ENCODE results near the gene ZFYVE21. TPM values are rescaled to one million over a fixed set of nuclear protein-coding genes. Genes with fewer than 3 reads are reported as not detected.
A peak's percentile ranks its signal among the peaks of the same experiment; 100 is the strongest.

Gene ZFYVE21
- total RNA-seq, result 100 to 1,000 TPM in 2 of 4 donors, 10 to 100 TPM in 2; 69.5 to 134 (median 89.3) TPM

DNA sequence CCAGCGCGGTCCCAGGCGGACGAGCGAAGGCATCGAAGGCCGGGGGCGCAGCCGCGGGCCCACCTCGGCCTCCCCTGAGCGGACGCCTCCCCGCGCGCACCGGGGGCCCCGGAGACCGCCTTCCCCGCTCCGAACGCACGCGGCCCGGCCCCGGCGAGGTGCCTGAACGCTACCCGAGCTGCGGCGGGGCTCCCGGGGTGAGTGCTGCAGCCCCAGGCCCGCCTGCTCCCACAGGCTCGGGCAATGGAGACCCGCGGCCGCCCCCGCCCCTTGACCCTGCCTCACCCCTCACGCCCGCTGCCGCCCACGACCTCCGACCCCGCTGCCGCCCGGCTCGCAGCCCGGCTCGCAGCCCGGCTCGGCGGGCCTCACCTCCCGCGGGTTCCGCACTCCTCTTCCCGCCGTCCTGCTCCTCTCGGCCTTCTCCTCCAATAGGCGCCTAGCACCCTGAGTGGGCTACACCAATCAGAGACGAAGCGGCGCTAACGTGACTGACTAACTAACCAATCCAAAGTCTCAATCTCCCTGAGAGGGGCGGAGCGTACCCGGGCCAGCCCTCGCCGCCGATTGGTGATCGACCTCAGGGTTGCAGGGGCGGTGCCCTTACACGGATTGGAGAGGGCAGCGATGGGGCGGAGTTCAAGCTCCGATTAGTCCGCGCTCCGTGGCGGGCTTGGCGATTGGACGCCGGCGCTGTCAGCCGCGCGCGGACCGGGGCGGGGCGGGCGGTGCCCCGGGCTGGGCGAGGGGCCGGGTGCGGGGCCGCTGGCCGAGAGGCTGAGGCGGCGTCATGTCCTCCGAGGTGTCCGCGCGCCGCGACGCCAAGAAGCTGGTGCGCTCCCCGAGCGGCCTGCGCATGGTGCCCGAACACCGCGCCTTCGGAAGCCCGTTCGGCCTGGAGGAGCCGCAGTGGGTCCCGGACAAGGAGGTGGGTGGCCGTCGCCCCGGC is at the start of gene ZFYVE21, which contains the start of gene XRCC3:
ZFYVE21 (plus strand) TSS at position 759 of the 949 bp plus-strand sequence; CDS start at position 791, 32 bp downstream.
XRCC3 (minus strand) TSS at position 400 of the 949 bp plus-strand sequence. CDS start 4,364 bp downstream, outside the sequence.
- H3K4me3 ChIP-seq, result peak within 1 kb of the TSS; percentile 64 to 100 (median 88)
- H3K27ac ChIP-seq, result peak within 1 kb of the TSS; percentile 79 to 98 (median 96)
- H3K9me3 ChIP-seq, result no peaks in the 10 kb centered on the region
- TF ChIP-seq, protein P1, sequence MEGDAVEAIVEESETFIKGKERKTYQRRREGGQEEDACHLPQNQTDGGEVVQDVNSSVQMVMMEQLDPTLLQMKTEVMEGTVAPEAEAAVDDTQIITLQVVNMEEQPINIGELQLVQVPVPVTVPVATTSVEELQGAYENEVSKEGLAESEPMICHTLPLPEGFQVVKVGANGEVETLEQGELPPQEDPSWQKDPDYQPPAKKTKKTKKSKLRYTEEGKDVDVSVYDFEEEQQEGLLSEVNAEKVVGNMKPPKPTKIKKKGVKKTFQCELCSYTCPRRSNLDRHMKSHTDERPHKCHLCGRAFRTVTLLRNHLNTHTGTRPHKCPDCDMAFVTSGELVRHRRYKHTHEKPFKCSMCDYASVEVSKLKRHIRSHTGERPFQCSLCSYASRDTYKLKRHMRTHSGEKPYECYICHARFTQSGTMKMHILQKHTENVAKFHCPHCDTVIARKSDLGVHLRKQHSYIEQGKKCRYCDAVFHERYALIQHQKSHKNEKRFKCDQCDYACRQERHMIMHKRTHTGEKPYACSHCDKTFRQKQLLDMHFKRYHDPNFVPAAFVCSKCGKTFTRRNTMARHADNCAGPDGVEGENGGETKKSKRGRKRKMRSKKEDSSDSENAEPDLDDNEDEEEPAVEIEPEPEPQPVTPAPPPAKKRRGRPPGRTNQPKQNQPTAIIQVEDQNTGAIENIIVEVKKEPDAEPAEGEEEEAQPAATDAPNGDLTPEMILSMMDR (IDR thresholded peaks at IDR 0.05), result peak in 1 of 6 experiments; percentile 14
- peak in 3 of 4 donors; percentile 54 to 88 (median 79) for TF ChIP-seq POLR2A (IDR thresholded peaks at IDR 0.05)
- peaks cover 0 to 19% (median 0%) of the 10 kb centered on the region in 3 donors for H3K36me3 ChIP-seq
- H3K27me3 ChIP-seq, result no peaks in the 10 kb centered on the region
- intact Hi-C loops (cut with DNase I), result no loop called here
- DNase-seq, result peak; percentile 99
- H3K4me1 ChIP-seq, result peaks cover 54 to 91% (median 76%) of the 10 kb centered on the region in 3 donors
- no CpG with 5 or more reads among the region's 121 CpGs for WGBS, 2 donors

DNA sequence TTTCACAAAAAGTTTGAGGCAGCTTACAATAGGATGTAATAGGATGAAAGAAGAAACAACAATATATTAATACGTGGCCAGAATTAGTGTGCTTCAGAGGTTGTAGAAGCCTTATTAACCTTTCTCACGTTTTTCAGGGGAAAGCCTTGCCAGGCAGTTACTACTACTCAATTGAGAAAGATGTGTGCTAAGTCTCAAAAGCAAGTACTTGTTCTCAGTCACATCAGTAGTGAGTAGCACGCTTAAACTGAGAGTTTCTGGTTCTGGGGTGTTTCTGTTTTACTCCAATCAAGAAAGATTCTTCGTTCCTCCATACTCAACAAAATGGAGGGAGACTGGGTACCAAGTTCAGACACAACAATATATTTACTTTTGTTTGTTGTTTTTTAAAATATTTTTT is 47.9 kb upstream of the ZFYVE21 start:
- intact Hi-C loops (cut with DNase I), result no loop called here
- 79 to 82% methylated on average over 4 of the region's 4 CpGs for WGBS, 2 donors
- Histone ChIP-seq H3K27me3 (no peaks in the 10 kb centered on the region), H3K9me3 (no peaks in the 10 kb centered on the region), H3K4me3 (no peak overlapping the region), H3K36me3 (peaks cover 16 to 100% (median 51%) of the 10 kb centered on the region in 3 donors), H3K27ac (no peak overlapping the region), H3K4me1 (peaks cover 0 to 25% (median 0%) of the 10 kb centered on the region in 3 donors)
- TF ChIP-seq, protein P1 (IDR thresholded peaks at IDR 0.05), result no peak
- no peak for TF ChIP-seq POLR2A (IDR thresholded peaks at IDR 0.05)
- DNase-seq, result no peak

DNA sequence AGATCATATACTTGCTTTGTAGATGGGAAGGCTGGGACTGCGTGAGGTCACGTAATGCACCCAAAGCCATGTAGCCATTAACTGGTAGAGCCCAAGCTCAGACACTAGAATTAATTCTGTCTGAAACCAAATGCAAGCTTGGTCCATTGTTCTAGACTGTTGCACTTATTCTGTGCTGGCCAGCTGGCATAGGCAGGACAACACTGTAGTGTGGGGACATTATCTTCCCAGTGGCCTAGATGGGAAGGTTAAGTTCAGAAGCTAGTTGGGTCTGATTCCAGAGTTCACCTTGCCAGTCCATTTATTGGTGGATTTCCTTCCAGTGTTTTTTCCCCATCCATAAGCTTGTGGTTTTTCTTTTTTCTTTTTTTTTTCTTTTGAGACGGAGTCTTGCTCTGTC is 47.5 kb upstream of the ZFYVE21 start:
- Histone ChIP-seq H3K27me3 (no peaks in the 10 kb centered on the region), H3K9me3 (no peaks in the 10 kb centered on the region), H3K27ac (no peak overlapping the region), H3K4me1 (peaks cover 0 to 25% (median 0%) of the 10 kb centered on the region in 3 donors), H3K4me3 (no peak overlapping the region), H3K36me3 (peaks cover 20 to 100% (median 51%) of the 10 kb centered on the region in 3 donors)
- WGBS, 2 donors, result 98 to 100% methylated on average over 3 of the region's 3 CpGs
- TF ChIP-seq, protein P1 (IDR thresholded peaks at IDR 0.05), result no peak
- no peak for TF ChIP-seq POLR2A (IDR thresholded peaks at IDR 0.05)
- intact Hi-C loops (cut with DNase I), result no loop called here
- no peak for DNase-seq

DNA sequence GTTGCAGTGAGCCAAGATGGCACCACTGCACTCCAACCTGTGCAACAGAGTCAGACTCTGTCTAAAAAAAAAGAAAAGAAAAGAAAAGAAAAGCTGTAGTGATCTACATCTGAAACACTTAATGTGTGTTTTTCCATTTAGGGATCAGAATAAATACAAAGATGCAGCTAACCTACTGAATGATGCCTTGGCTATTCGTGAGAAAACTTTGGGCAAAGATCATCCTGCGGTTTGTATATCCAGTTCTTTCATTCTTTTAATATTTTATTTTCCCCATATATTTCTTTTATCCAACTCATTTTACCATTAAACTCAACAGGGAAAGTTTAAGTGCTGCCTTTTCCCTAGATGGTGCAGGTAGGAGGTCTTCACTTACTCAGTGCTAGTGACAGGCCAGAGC is 46.2 kb upstream of the ZFYVE21 start:
- DNase-seq, result no peak
- no peaks in the 10 kb centered on the region for H3K27me3 ChIP-seq
- no peak overlapping the region for H3K4me3 ChIP-seq
- peaks cover 0 to 14% (median 0%) of the 10 kb centered on the region in 3 donors for H3K4me1 ChIP-seq
- WGBS, 2 donors, result 89 to 90% methylated on average over 2 of the region's 2 CpGs
- TF ChIP-seq, protein P1 (IDR thresholded peaks at IDR 0.05), result no peak
- no peak for TF ChIP-seq POLR2A (IDR thresholded peaks at IDR 0.05)
- no peak overlapping the region for H3K27ac ChIP-seq
- peaks cover 21 to 100% (median 58%) of the 10 kb centered on the region in 3 donors for H3K36me3 ChIP-seq
- intact Hi-C loops (cut with DNase I), result no loop called here
- H3K9me3 ChIP-seq, result no peaks in the 10 kb centered on the region

DNA sequence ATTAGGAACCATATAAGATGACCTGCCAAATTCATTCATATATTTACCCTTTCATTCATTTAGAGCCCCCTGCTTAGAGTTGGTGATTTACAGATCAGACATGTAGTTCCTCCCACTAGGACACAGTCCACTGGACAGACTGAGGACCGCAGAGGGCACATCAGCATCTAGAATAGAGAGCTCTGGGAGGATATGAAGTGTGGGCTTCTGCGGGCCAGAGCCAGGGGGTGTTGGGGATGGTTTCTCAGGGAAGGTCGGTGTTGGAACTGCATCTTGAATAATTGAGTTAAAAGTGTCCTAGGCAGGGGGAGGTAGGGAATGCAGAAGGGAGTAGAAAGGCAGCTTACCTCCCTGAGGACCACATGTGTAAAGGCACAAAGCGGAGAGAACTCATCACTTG is 43.7 kb upstream of the ZFYVE21 start:
- no peaks in the 10 kb centered on the region for H3K4me1 ChIP-seq
- no peaks in the 10 kb centered on the region for H3K27me3 ChIP-seq
- no peak for TF ChIP-seq POLR2A (IDR thresholded peaks at IDR 0.05)
- TF ChIP-seq, protein P1 (IDR thresholded peaks at IDR 0.05), result no peak
- H3K4me3 ChIP-seq, result no peak overlapping the region
- 100% methylated on average over 4 of the region's 4 CpGs for WGBS, 2 donors
- DNase-seq, result no peak
- H3K27ac ChIP-seq, result no peak overlapping the region
- peaks cover 31 to 100% (median 81%) of the 10 kb centered on the region in 3 donors for H3K36me3 ChIP-seq
- intact Hi-C loops (cut with DNase I), result no loop called here
- no peaks in the 10 kb centered on the region for H3K9me3 ChIP-seq
